Kidney (tissue), 14 donors: ENCODE measurements around the gene CANX. TPM values are rescaled to one million over a fixed set of nuclear protein-coding genes. Genes with fewer than 3 reads are reported as not detected.

Source experiments
- DNase-seq, 5 donors: peaks; one replicate each; pipeline ENCODE4 v3.0.0-alpha.2; 2013 to 2020
- FAIRE-seq: peaks from 2 replicates; lab custom pipeline; 2012; peaks lifted over from hg19 to GRCh38; lab: Jason Lieb, UNC
- H3K27ac ChIP-seq, 2 donors: one replicate each; pipeline ENCODE4 v1.7.0; 2013; ENCODE audit warnings: low read depth in 2 of 2, low read length in 2 of 2, inconsistent platforms in 1 of 2
- H3K27me3 ChIP-seq: one replicate; pipeline ENCODE4 v1.7.1; 2013; ENCODE audit warnings: low read length, inconsistent platforms; ENCODE audit not compliant: control insufficient read depth, insufficient read depth
- H3K36me3 ChIP-seq, 3 donors: one replicate each; pipeline versions ENCODE4 v1.7.0 to v1.7.1; 2013; ENCODE audit warnings: low read length in 3 of 3, control low read depth in 1 of 3, inconsistent platforms in 1 of 3; ENCODE audit not compliant: insufficient read depth in 3 of 3, control insufficient read depth in 2 of 3
- H3K4me1 ChIP-seq, 3 donors: one replicate each; pipeline versions ENCODE4 v1.7.0 to v1.7.1; 2013; ENCODE audit warnings: low read length in 3 of 3, inconsistent platforms in 1 of 3, low read depth in 1 of 3; ENCODE audit not compliant: control insufficient read depth in 2 of 3, insufficient read depth in 2 of 3
- H3K4me3 ChIP-seq, 3 donors: one replicate each; pipeline versions ENCODE4 v1.7.0 to v1.8.1; 2013; ENCODE audit warnings: low read length in 3 of 3, control low read depth in 1 of 3, inconsistent platforms in 1 of 3
- H3K9ac ChIP-seq, 3 donors: one replicate each; pipeline versions ENCODE4 v1.7.0 to v1.7.1; 2013; ENCODE audit warnings: low read length in 3 of 3, control low read depth in 1 of 3, inconsistent platforms in 1 of 3
- H3K9me3 ChIP-seq, 3 donors: one replicate each; pipeline versions ENCODE4 v1.7.0 to v1.7.1; 2013; ENCODE audit warnings: low read length in 3 of 3, control low read depth in 1 of 3, inconsistent platforms in 1 of 3; ENCODE audit not compliant: control insufficient read depth in 2 of 3, insufficient read depth in 1 of 3
- intact Hi-C: fragments of 100-400 bp; cut with DNase I; formaldehyde crosslinking; loops from one replicate; pipeline ENCODE4 v1.11.1; 2022
- polyA plus RNA-seq: library from polyadenylated mRNA; stranded (reverse); fragments of 350-450 nt; fragmentation: Illumina TruSeq; extraction: RNeasy Lipid Tissue Mini Kit (QIAGEN cat#74804); gene quantifications from one replicate; pipeline ENCODE4 v1.2.3, GENCODE V29; 2014; ENCODE audit warnings: low read depth, low replicate concordance; ENCODE audit not compliant: insufficient read depth
- total RNA-seq: library from RNA; stranded (reverse); fragmentation: NEBNext Ultra II Directional; extraction: Animal tissue kit (Norgen Biotek cat#: 25700); gene quantifications from one replicate; pipeline ENCODE4 v1.2.1, GENCODE V29; 2021
- TF ChIP-seq, protein P1 (sequence below): IDR thresholded peaks from 3 replicates; pipeline ENCODE4 v1.5.1; 2012; ENCODE audit warnings: mild to moderate bottlenecking, moderate library complexity, borderline replicate concordance; ENCODE audit not compliant: insufficient read depth; ENCODE audit errors: extremely low read depth
- donor health status: control.
- donor health status: control.
- donor health status: control.
- donor health status: control.
- donor health status: control.
- donor health status: DM: yes; HTN: yes; CAD: no.
- donor health status: Normal renal cell carcinoma (clear cell type).

CANX gene
- total and polyA plus RNA-seq, 2 donors from 2014 or later, result 208 to 824 TPM

DNA sequence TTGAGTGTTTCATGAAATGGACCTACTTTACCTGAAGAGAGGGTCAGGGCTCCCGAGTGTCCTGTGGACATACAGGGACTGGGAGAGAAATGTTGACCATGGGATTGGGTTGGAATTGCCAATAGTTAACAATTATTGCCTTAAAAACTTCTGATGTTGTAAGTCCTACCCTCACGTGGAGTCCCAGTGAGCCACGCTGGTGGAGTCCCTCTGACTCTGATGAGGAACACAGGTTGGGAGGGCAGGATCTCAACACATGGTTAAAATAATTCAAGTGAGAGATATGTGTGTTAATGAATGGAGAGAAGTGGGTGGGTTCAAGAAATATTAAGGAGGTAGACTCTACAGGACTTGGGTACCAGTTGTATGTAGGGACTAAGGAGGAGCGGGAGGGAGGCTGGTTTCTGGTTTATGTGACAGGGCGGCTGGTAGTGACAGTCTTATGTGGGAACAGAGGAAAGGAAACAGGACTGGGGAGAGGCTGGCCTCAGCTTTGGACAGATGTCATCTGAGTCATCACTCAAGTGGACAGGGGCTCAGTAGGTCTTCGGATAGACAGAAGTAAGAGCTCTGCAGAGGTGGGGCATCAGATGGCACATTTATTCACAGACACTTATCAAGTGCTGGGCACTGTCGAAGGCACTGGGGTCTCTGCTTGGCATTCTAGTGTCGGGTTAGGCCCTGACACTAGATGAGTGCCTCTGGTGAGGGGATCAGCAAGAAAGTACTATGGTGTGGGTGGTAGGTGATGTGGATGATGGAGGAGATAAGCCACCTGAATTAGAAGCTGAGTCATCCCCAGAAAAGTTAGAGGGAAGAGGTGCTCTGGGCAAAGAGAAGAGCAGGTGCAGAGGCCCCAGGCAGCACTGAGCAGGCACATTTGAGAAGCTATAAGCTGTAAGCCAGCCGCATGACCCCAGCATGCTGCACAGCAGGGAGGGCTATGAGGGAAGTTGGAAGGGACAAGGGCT is 61.1 kb downstream of the CANX start:
- H3K27me3 ChIP-seq, result no peaks in the 10 kb centered on the region
- no peaks in the 10 kb centered on the region for H3K36me3 ChIP-seq
- TF ChIP-seq, protein P1, sequence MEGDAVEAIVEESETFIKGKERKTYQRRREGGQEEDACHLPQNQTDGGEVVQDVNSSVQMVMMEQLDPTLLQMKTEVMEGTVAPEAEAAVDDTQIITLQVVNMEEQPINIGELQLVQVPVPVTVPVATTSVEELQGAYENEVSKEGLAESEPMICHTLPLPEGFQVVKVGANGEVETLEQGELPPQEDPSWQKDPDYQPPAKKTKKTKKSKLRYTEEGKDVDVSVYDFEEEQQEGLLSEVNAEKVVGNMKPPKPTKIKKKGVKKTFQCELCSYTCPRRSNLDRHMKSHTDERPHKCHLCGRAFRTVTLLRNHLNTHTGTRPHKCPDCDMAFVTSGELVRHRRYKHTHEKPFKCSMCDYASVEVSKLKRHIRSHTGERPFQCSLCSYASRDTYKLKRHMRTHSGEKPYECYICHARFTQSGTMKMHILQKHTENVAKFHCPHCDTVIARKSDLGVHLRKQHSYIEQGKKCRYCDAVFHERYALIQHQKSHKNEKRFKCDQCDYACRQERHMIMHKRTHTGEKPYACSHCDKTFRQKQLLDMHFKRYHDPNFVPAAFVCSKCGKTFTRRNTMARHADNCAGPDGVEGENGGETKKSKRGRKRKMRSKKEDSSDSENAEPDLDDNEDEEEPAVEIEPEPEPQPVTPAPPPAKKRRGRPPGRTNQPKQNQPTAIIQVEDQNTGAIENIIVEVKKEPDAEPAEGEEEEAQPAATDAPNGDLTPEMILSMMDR, result no peak
- H3K9me3 ChIP-seq, result no peaks in the 10 kb centered on the region
- no peak for FAIRE-seq
- no peak overlapping the region for H3K4me3 ChIP-seq
- DNase-seq, result no peak
- H3K4me1 ChIP-seq, result peaks cover 3 to 36% (median 23%) of the 10 kb centered on the region in 3 donors
- intact Hi-C loops, result no loop called here
- H3K27ac ChIP-seq, result peak overlapping the region in 1 of 2 donors; percentile 68
- no peak overlapping the region for H3K9ac ChIP-seq

DNA sequence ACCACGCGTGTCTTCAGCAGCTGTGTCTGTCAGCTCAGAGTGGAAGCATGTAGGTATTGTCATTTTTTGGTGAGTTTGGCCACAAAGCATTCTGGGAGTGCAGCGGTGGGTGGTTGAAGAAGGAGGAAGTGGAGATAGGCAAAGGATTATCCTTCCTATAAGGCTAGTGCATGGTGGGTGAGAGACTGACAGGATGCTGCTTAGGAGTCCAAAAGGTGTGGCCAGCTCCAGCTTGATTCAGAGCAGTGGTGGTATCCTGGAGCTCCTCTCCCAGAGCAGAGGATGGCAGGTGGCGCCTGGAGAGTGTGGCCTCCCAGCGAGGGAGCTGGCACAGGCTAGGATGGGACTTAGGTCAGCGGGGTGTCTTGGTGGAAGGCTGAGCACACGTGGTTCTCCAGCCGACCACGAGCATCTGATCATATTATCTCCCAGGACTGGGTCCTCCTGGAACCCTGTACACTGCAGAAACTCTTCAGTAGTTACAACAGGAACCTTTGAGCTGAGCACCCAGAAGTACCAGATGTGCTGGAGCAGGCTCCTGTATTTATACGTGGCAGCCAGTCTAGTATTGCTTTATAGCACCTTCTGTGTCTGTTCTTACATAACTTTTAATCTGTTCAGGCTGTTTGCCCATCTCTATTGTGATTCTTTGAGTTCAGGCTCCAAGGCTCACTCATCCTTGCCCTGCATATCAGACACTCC is 63.5 kb downstream of the CANX start:
- no peak for FAIRE-seq
- H3K4me1 ChIP-seq, result peaks cover 0 to 42% (median 32%) of the 10 kb centered on the region in 3 donors
- H3K9ac ChIP-seq, result no peak overlapping the region
- H3K27ac ChIP-seq, result peak overlapping the region in 1 of 2 donors; percentile 10
- no peaks in the 10 kb centered on the region for H3K27me3 ChIP-seq
- no peak overlapping the region for H3K4me3 ChIP-seq
- DNase-seq, result no peak
- TF ChIP-seq, protein P1, result no peak
- intact Hi-C loops, result no loop called here
- H3K9me3 ChIP-seq, result no peaks in the 10 kb centered on the region
- peaks cover 0 to 3% (median 2%) of the 10 kb centered on the region in 3 donors for H3K36me3 ChIP-seq

DNA sequence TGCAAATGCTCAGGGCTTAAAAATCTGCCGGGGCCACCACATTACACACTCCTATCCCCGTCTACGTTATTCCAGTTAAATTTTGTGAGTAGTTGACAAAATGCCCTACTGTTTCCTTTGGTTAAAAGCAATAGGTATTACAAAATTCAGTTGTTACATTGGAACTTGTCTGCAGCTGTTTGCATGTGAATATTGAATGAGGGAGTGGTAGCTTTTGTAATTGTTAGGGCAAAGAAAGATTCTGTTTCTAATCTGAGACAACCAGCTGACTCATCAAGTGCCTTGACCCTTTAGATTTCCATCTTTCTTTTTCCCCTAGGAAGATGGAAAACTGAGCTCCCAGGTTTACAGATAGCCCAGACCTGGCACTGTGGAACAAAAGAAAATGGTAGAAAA is 64.0 kb downstream of the CANX start:
- H3K9ac ChIP-seq, result no peak overlapping the region
- H3K4me1 ChIP-seq, result peaks cover 0 to 42% (median 32%) of the 10 kb centered on the region in 3 donors

More for the DNA sequence above, 64.0 kb downstream of the CANX start:
- DNase-seq (no peak), FAIRE-seq (no peak)
- intact Hi-C loops, result no loop called here
- Histone ChIP-seq H3K9me3 (no peaks in the 10 kb centered on the region), H3K36me3 (peaks cover 0 to 3% (median 2%) of the 10 kb centered on the region in 3 donors), H3K27me3 (no peaks in the 10 kb centered on the region), H3K27ac (no peak overlapping the region), H3K4me3 (no peak overlapping the region)
- TF ChIP-seq, protein P1, result no peak
